GM12872 (cell line): ENCODE results near the gene CFAP92.

Experiments used
- CTCF ChIP-seq: IDR thresholded peaks from 3 replicates; pipeline ENCODE4 v1.5.1; 2011; ENCODE audit warnings: low read depth, mild to moderate bottlenecking, low read length, moderate library complexity; ENCODE audit not compliant: insufficient read depth

CFAP92 gene

GRCh38 chr3:128973988-128974564 is 19.8 kb downstream of the CFAP92 start:
- no peak for TF ChIP-seq CTCF

GRCh38 chr3:128971421-128972100 is 22.3 kb downstream of the CFAP92 start:
- no peak for TF ChIP-seq CTCF

GRCh38 chr3:128970740-128971047 is 23.2 kb downstream of the CFAP92 start:
- no peak for TF ChIP-seq CTCF

GRCh38 chr3:128969993-128970739 is 23.7 kb downstream of the CFAP92 start:
- TF ChIP-seq CTCF = peak; percentile 87

GRCh38 chr3:128967748-128968355 is 26.0 kb downstream of the CFAP92 start:
- TF ChIP-seq CTCF = no peak

- no peak for TF ChIP-seq CTCF
These were observed 28.1 kb downstream of the CFAP92 start for GRCh38 chr3:128965818-128966217.

- no peak for TF ChIP-seq CTCF
These were observed 28.6 kb downstream of the CFAP92 start for GRCh38 chr3:128965280-128965679.
